SK-N-SH (cell line): Measurements from ENCODE around the gene BBOX1. TPM values are rescaled to one million over a fixed set of nuclear protein-coding genes. Genes with fewer than 3 reads are reported as not detected.

Experiments used
- CTCF ChIA-PET: fragments of 300-600, 350-600 bp; formaldehyde crosslinking; extraction: SDS; loops from one replicate; lab custom pipeline; 2021; lab: Yijun Ruan, JAX
- POLR2A ChIA-PET: fragments of 350-600 bp; sonication (Branson Sonifier 250); formaldehyde crosslinking; extraction: SDS; loops from one replicate; lab custom pipeline; 2020; ENCODE audit warnings: antibody characterized with exemption, inconsistent platforms; lab: Yijun Ruan, JAX
- DNase-seq: peaks from one replicate; pipeline ENCODE4 v3.0.0; 2012
- H2AFZ ChIP-seq: fragments of 200-600 bp; sonication (generic); 2 replicates; pipeline ENCODE4 v1.8.1; 2016; ENCODE audit warnings: antibody characterized with exemption, mild to moderate bottlenecking, low read depth
- H3F3A ChIP-seq: fragments of 200-600 bp; sonication (generic); replicated peaks from 2 replicates; pipeline ENCODE3; 2016; ENCODE audit warnings: antibody characterized with exemption, mild to moderate bottlenecking; ENCODE audit not compliant: insufficient read depth
- H3K27ac ChIP-seq, 2 experiments: fragments of 200-500 bp in 1 of 2; fragments of 200-600 bp in 1 of 2; sonication (Bioruptor generic) in 1 of 2; sonication (generic), shearing (Covaris generic) in 1 of 2; 2 replicates each; pipeline versions ENCODE4 v1.5.1 to v1.6.1; 2014 to 2016; ENCODE audit warnings: low read depth in 2 of 2, inconsistent platforms in 1 of 2, low read length in 1 of 2, mild to moderate bottlenecking in 1 of 2, mixed read lengths in 1 of 2
- H3K27me3 ChIP-seq: fragments of 200-600 bp; sonication (generic), shearing (Covaris generic); 2 replicates; pipeline ENCODE4 v1.6.1; 2016; ENCODE audit warnings: mixed run types; ENCODE audit not compliant: insufficient read depth
- H3K36me3 ChIP-seq, 2 experiments: fragments of 200-500 bp in 1 of 2; fragments of 200-600 bp in 1 of 2; sonication (Bioruptor generic) in 1 of 2; sonication (generic) in 1 of 2; replicated peaks in 1 of 2; 2 replicates each; pipeline versions ENCODE3 to v1.5.1; 2014 to 2016; ENCODE audit warnings: low read length in 1 of 2, mild to moderate bottlenecking in 1 of 2; ENCODE audit not compliant: insufficient read depth in 2 of 2, control insufficient read depth in 1 of 2
- H3K4me1 ChIP-seq, 2 experiments: fragments of 200-500 bp in 1 of 2; fragments of 200-600 bp in 1 of 2; sonication (Bioruptor generic) in 1 of 2; sonication (generic), shearing (Covaris generic) in 1 of 2; 2 replicates each; pipeline versions ENCODE4 v1.5.1 to v1.6.1; 2014 to 2016; ENCODE audit warnings: low read depth in 1 of 2, low read length in 1 of 2, mixed run types in 1 of 2; ENCODE audit not compliant: insufficient read depth in 2 of 2, control insufficient read depth in 1 of 2
- H3K4me2 ChIP-seq: fragments of 200-600 bp; sonication (generic), shearing (Covaris generic); 2 replicates; pipeline ENCODE4 v1.6.1; 2017; ENCODE audit warnings: mixed run types
- H3K4me3 ChIP-seq, 2 experiments: fragments of 200-500 bp in 1 of 2; fragments of 200-600 bp in 1 of 2; sonication (Bioruptor generic) in 1 of 2; sonication (generic), shearing (Covaris generic) in 1 of 2; 2 replicates each; pipeline versions ENCODE4 v1.5.1 to v1.8.1; 2014 to 2016; ENCODE audit warnings: low read depth in 2 of 2, inconsistent platforms in 1 of 2, low read length in 1 of 2, mild to moderate bottlenecking in 1 of 2, mixed read lengths in 1 of 2, moderate library complexity in 1 of 2
- H3K79me2 ChIP-seq: fragments of 200-600 bp; sonication (generic); 2 replicates; pipeline ENCODE4 v1.8.1; 2017; ENCODE audit warnings: mild to moderate bottlenecking; ENCODE audit not compliant: insufficient read depth
- H3K9ac ChIP-seq: fragments of 200-600 bp; sonication (generic); 2 replicates; pipeline ENCODE4 v1.6.1; 2017; ENCODE audit warnings: mixed run types
- H3K9me2 ChIP-seq: fragments of 200-600 bp; sonication (generic); 2 replicates; pipeline ENCODE4 v1.6.1; 2017; ENCODE audit warnings: mixed run types
- H3K9me3 ChIP-seq: fragments of 200-600 bp; sonication (generic); 2 replicates; pipeline ENCODE4 v1.6.1; 2017; ENCODE audit warnings: mixed run types, mild to moderate bottlenecking, moderate library complexity
- H4K20me1 ChIP-seq: fragments of 200-600 bp; sonication (generic); 2 replicates; pipeline ENCODE4 v1.6.1; 2017; ENCODE audit warnings: mild to moderate bottlenecking, mixed run types; ENCODE audit not compliant: insufficient read depth
- CHD2 ChIP-seq: fragments of 150-350 bp; IDR thresholded peaks from 2 replicates; pipeline ENCODE4 v1.6.1; 2018; ENCODE audit warnings: low read length; ENCODE audit not compliant: partially characterized antibody
- CTCF ChIP-seq: fragments of 200-600 bp; sonication (generic); IDR thresholded peaks from 2 replicates; pipeline ENCODE4 v1.6.1; 2017; ENCODE audit warnings: antibody characterized with exemption, mild to moderate bottlenecking, moderate library complexity
- ELF1 ChIP-seq: IDR thresholded peaks from 2 replicates; pipeline ENCODE4 v1.4.0; 2012
- EP300 ChIP-seq, 2 experiments: IDR thresholded peaks; 2 replicates each; pipeline versions ENCODE4 v1.4.0 to v1.6.1; 2012; ENCODE audit warnings: borderline replicate concordance in 1 of 2, low read depth in 1 of 2, low read length in 1 of 2
- EZH2phosphoT487 ChIP-seq: fragments of 200-600 bp; sonication (generic); IDR thresholded peaks from 2 replicates; pipeline ENCODE4 v1.6.1; 2017; ENCODE audit warnings: low read depth, mixed run types, mild to moderate bottlenecking, antibody characterized with exemption, moderate library complexity, borderline replicate concordance
- FOSL2 ChIP-seq: IDR thresholded peaks from 2 replicates; pipeline ENCODE4 v1.4.0; 2012; ENCODE audit warnings: low read depth, mild to moderate bottlenecking, moderate library complexity, borderline replicate concordance
- FOXJ3 ChIP-seq: sonication (generic); formaldehyde crosslinking; IDR thresholded peaks from 2 replicates; pipeline ENCODE4 v1.5.1; 2020; ENCODE audit warnings: mild to moderate bottlenecking, missing genetic modification reagents
- FOXM1 ChIP-seq: IDR thresholded peaks from 2 replicates; pipeline ENCODE4 v1.4.0; 2012; ENCODE audit warnings: low read depth, mild to moderate bottlenecking
- GABPA ChIP-seq: IDR thresholded peaks from 2 replicates; pipeline ENCODE4 v1.4.0; 2012; ENCODE audit warnings: low read depth, mild to moderate bottlenecking
- GATA2 ChIP-seq: sonication (generic); formaldehyde crosslinking; IDR thresholded peaks from 2 replicates; pipeline ENCODE4 v1.5.0; 2020; ENCODE audit warnings: mild to moderate bottlenecking, missing genetic modification reagents
- JUND ChIP-seq: IDR thresholded peaks from 2 replicates; pipeline ENCODE4 v1.4.0; 2012
- NRF1 ChIP-seq: IDR thresholded peaks from 2 replicates; pipeline ENCODE4 v1.6.1; 2012; ENCODE audit warnings: low read depth, mild to moderate bottlenecking, low read length
- RCOR1 ChIP-seq: fragments of 150-350 bp; IDR thresholded peaks from 2 replicates; pipeline ENCODE4 v1.6.1; 2017; ENCODE audit warnings: antibody characterized with exemption, low read length
- RFX5 ChIP-seq: IDR thresholded peaks from 2 replicates; pipeline ENCODE4 v1.6.1; 2012; ENCODE audit warnings: mild to moderate bottlenecking, improper control_type of control experiment, low read length
- SIN3A ChIP-seq: IDR thresholded peaks from 2 replicates; pipeline ENCODE4 v1.6.1; 2012; ENCODE audit warnings: low read depth, mild to moderate bottlenecking, low read length, moderate library complexity, borderline replicate concordance
- SMC3 ChIP-seq: IDR thresholded peaks from 2 replicates; pipeline ENCODE4 v1.6.1; 2012; ENCODE audit warnings: low read depth, low read length, improper control_type of control experiment
- TAF1 ChIP-seq: IDR thresholded peaks from 2 replicates; pipeline ENCODE4 v1.6.1; 2012; ENCODE audit warnings: low read depth, mild to moderate bottlenecking, low read length, moderate library complexity, borderline replicate concordance
- TCF12 ChIP-seq: IDR thresholded peaks from 2 replicates; pipeline ENCODE4 v1.4.0; 2012
- WGBS: methylation state at CpG from one replicate; pipeline ENCODE4 v1.1.6; 2017; ENCODE audit warnings: low lambda C conversion rate; 5-methylcytosine and 5-hydroxymethylcytosine counted together
- polyA plus RNA-seq, 3 experiments: library from polyadenylated mRNA; depleted of rRNA; stranded (reverse); fragments of >200 nt; gene quantifications; 2 replicates each; pipeline ENCODE4 v1.2.3, GENCODE V29; 2012
- TF ChIP-seq, protein P1 (sequence below): IDR thresholded peaks from 2 replicates; pipeline ENCODE4; 2012
- TF ChIP-seq, protein P2 (sequence below): IDR thresholded peaks from 2 replicates; pipeline ENCODE4 v1.4.0; 2012; ENCODE audit warnings: low read depth, borderline replicate concordance
- TF ChIP-seq, protein P3 (sequence below): fragments of 150-350 bp; IDR thresholded peaks from 2 replicates; pipeline ENCODE4 v1.6.1; 2017; ENCODE audit warnings: antibody characterized with exemption, low read length, low read depth, borderline replicate concordance

BBOX1 gene
- polyA plus RNA-seq, 1 of the 3 experiments (the other 2 are of a cell fraction): 0.02 TPM

- TF ChIP-seq FOXM1 (no peak), RCOR1 (no peak), JUND (no peak)
- Histone ChIP-seq H3K27me3 (no peaks in the 10 kb centered on the region), H3K4me1 (peaks cover 4 to 12% of the 10 kb centered on the region in 2 experiments; a peak in 3 of 4 replicates), H3K9ac (no peak overlapping the region), H3K79me2 (no peaks in the 10 kb centered on the region), H2AFZ (no peak overlapping the region), H4K20me1 (no peaks in the 10 kb centered on the region), H3K4me2 (no peak overlapping the region), H3K27ac (no peak overlapping the region), H3K9me2 (no peaks in the 10 kb centered on the region), H3K36me3 (no peaks in the 10 kb centered on the region), H3K9me3 (no peaks in the 10 kb centered on the region), H3F3A (no peaks in the 10 kb centered on the region), H3K4me3 (no peak overlapping the region)
- whole genome bisulfite sequencing: 60% methylated on average over 2 of the region's 2 CpGs
- ChIA-PET POLR2A (no interaction called here), CTCF (interaction anchor here (1.0 kb wide), 1 partner anchor 11 kb away, joined by 3 read pairs; no protein-coding TSS in a partner anchor)
- DNase-seq: no peak
Observed at GRCh38 chr11:27020751-27021150, 19.9 kb upstream of the BBOX1 start.

- Histone ChIP-seq H3K27ac (peak overlapping the region; percentile 13 to 79; a peak in 3 of 4 replicates), H4K20me1 (no peaks in the 10 kb centered on the region), H3K79me2 (no peaks in the 10 kb centered on the region), H3F3A (no peaks in the 10 kb centered on the region), H3K9ac (no peak overlapping the region), H3K27me3 (no peaks in the 10 kb centered on the region), H3K36me3 (no peaks in the 10 kb centered on the region), H3K9me2 (no peaks in the 10 kb centered on the region), H3K4me1 (peaks cover 4 to 12% of the 10 kb centered on the region in 2 experiments; a peak in 3 of 4 replicates), H3K9me3 (no peaks in the 10 kb centered on the region), H3K4me3 (no peak overlapping the region), H2AFZ (no peak overlapping the region), H3K4me2 (no peak overlapping the region)
- WGBS: 8% methylated on average over 1 of the region's 1 CpG
- ChIA-PET POLR2A (no interaction called here), CTCF (interaction anchor here (1.4 to 1.5 kb wide), 2 partner anchors 136 to 476 kb away, joined by 4 to 5 read pairs; no protein-coding TSS in a partner anchor)
- DNase-seq: peak; percentile 29
- TF ChIP-seq FOXJ3 (CRISPR knock-in tag): no peak
- no peak for TF ChIP-seq RFX5
- no peak for TF ChIP-seq CTCF
- no peak for TF ChIP-seq ELF1
- TF ChIP-seq GATA2 (CRISPR knock-in tag): peak; percentile 59
- no peak for TF ChIP-seq NRF1
- no peak for TF ChIP-seq SIN3A
- TF ChIP-seq, protein P1, sequence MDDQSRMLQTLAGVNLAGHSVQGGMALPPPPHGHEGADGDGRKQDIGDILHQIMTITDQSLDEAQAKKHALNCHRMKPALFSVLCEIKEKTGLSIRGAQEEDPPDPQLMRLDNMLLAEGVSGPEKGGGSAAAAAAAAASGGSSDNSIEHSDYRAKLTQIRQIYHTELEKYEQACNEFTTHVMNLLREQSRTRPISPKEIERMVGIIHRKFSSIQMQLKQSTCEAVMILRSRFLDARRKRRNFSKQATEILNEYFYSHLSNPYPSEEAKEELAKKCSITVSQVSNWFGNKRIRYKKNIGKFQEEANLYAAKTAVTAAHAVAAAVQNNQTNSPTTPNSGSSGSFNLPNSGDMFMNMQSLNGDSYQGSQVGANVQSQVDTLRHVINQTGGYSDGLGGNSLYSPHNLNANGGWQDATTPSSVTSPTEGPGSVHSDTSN: no peak; the same call in 1 of the 2 replicates
- TF ChIP-seq JUND: no peak
- no peak for TF ChIP-seq TAF1
- TF ChIP-seq GABPA: no peak
- no peak for TF ChIP-seq FOSL2
- TF ChIP-seq, protein P2, sequence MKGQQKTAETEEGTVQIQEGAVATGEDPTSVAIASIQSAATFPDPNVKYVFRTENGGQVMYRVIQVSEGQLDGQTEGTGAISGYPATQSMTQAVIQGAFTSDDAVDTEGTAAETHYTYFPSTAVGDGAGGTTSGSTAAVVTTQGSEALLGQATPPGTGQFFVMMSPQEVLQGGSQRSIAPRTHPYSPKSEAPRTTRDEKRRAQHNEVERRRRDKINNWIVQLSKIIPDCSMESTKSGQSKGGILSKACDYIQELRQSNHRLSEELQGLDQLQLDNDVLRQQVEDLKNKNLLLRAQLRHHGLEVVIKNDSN: no peak
- TF ChIP-seq EZH2phosphoT487: no peak
- TF ChIP-seq FOXM1: 0 out of 2 replicates have a peak, but pooled peaks have one; percentile 46
- TF ChIP-seq CHD2: peak; percentile 9
- no peak for TF ChIP-seq SMC3
- TF ChIP-seq, protein P3, sequence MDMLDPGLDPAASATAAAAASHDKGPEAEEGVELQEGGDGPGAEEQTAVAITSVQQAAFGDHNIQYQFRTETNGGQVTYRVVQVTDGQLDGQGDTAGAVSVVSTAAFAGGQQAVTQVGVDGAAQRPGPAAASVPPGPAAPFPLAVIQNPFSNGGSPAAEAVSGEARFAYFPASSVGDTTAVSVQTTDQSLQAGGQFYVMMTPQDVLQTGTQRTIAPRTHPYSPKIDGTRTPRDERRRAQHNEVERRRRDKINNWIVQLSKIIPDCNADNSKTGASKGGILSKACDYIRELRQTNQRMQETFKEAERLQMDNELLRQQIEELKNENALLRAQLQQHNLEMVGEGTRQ: no peak
- peak; percentile 7 to 83; a peak in 3 of 4 replicates for TF ChIP-seq EP300 (IDR thresholded peaks at IDR 0.05; ENCODE audit: borderline replicate concordance in 1 of 2, low read depth in 1 of 2, low read length in 1 of 2)
- peak; percentile 65 for TF ChIP-seq TCF12
Observed at GRCh38 chr11:27022659-27023251, 17.9 kb upstream of the BBOX1 start.
